HEK293T (cell line): ENCODE measurements around the gene EGLN1.

Experiments
- BHLHE40 ChIP-seq: fragments of 450-650 bp; IDR thresholded peaks from 2 replicates; pipeline ENCODE4 v1.6.1; 2016; ENCODE audit warnings: mild to moderate bottlenecking, moderate library complexity, borderline replicate concordance
- ELF4 ChIP-seq: fragments of 450-650 bp; IDR thresholded peaks from 2 replicates; pipeline ENCODE4 v1.6.1; 2017; ENCODE audit warnings: antibody characterized with exemption
- FOXK2 ChIP-seq: fragments of 450-650 bp; IDR thresholded peaks from 2 replicates; pipeline ENCODE4 v1.6.1; 2016; ENCODE audit warnings: mild to moderate bottlenecking
- FOXM1 ChIP-seq: fragments of 450-650 bp; IDR thresholded peaks from 2 replicates; pipeline ENCODE4 v1.6.1; 2017; ENCODE audit warnings: mild to moderate bottlenecking, borderline replicate concordance
- L3MBTL2 ChIP-seq: fragments of 450-650 bp; conservative IDR thresholded peaks from 2 replicates; pipeline ENCODE4 v1.6.1; 2016; ENCODE audit warnings: mild to moderate bottlenecking
- NFRKB ChIP-seq: fragments of 450-650 bp; IDR thresholded peaks from 2 replicates; pipeline ENCODE4 v1.6.1; 2016; ENCODE audit warnings: mild to moderate bottlenecking, moderate library complexity
- PKNOX1 ChIP-seq: fragments of 450-650 bp; IDR thresholded peaks from 2 replicates; pipeline ENCODE4 v1.6.1; 2016
- SP1 ChIP-seq: fragments of 450-650 bp; IDR thresholded peaks from 2 replicates; pipeline ENCODE4 v1.6.1; 2017
- SUZ12 ChIP-seq: fragments of 450-650 bp; IDR thresholded peaks from 2 replicates; pipeline ENCODE4 v1.6.1; 2016; ENCODE audit warnings: mild to moderate bottlenecking
- TARDBP ChIP-seq: fragments of 450-650 bp; IDR thresholded peaks from 2 replicates; pipeline ENCODE4 v1.6.1; 2016
- ZNF384 ChIP-seq: fragments of 450-650 bp; IDR thresholded peaks from 2 replicates; pipeline ENCODE4 v1.6.1; 2016

DNA sequence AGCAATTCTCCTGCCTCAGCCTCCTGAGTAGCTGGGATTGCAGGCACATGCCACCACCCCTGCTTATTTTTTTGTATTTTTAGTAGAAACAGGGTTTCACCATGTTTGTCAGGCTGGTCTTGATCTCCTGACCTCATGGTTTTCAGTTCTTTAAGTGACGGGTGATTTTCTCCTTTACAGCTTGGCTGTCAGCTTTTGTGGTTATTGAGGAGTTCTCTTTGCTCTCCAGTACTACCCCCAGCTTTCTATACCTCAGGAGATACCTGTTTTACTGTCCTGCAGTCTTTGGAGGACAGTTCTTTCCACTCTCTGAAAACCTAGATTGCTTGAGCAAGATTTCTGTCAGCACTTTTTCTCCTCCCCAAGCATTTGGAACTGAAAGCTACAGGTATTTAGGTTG is 45.9 kb upstream of the EGLN1 start:
- no peak for TF ChIP-seq SP1
- TF ChIP-seq L3MBTL2, result no peak
- no peak for TF ChIP-seq TARDBP
- no peak for TF ChIP-seq FOXK2
- TF ChIP-seq ELF4, result no peak
- TF ChIP-seq FOXM1, result no peak
- no peak for TF ChIP-seq SUZ12
- TF ChIP-seq ZNF384, result no peak
- TF ChIP-seq PKNOX1, result no peak
- TF ChIP-seq BHLHE40, result no peak
- no peak for TF ChIP-seq NFRKB
